ENCODE measurements around the gene ARMCX2.

ARMCX2 gene

DNA sequence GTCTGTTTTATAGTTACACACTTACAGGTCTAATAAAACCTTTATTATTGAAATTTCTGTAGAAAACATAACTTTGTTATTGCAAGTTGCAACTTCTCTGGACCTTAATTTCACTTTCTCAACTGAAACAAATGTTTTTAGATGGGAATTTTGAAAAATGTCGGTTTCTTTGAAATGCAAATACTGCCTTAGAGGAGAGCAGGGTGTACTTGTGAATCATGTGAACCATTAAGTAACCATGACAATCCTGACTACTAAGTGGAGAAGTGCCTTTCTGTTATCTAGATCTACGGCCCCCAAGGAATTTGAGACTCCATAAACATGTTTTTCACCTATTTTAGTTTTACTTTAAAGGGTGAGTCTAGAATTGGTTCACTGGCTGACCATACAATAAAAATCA lies 8.5 kb upstream of the ARMCX2 start:
- TF ChIP-seq FOXP2 (optimal IDR thresholded peaks at IDR 0.05; ENCODE audit: borderline replicate concordance, extremely low read depth, extremely low read length, insufficient read depth): no peak
- TF ChIP-seq, protein P1, sequence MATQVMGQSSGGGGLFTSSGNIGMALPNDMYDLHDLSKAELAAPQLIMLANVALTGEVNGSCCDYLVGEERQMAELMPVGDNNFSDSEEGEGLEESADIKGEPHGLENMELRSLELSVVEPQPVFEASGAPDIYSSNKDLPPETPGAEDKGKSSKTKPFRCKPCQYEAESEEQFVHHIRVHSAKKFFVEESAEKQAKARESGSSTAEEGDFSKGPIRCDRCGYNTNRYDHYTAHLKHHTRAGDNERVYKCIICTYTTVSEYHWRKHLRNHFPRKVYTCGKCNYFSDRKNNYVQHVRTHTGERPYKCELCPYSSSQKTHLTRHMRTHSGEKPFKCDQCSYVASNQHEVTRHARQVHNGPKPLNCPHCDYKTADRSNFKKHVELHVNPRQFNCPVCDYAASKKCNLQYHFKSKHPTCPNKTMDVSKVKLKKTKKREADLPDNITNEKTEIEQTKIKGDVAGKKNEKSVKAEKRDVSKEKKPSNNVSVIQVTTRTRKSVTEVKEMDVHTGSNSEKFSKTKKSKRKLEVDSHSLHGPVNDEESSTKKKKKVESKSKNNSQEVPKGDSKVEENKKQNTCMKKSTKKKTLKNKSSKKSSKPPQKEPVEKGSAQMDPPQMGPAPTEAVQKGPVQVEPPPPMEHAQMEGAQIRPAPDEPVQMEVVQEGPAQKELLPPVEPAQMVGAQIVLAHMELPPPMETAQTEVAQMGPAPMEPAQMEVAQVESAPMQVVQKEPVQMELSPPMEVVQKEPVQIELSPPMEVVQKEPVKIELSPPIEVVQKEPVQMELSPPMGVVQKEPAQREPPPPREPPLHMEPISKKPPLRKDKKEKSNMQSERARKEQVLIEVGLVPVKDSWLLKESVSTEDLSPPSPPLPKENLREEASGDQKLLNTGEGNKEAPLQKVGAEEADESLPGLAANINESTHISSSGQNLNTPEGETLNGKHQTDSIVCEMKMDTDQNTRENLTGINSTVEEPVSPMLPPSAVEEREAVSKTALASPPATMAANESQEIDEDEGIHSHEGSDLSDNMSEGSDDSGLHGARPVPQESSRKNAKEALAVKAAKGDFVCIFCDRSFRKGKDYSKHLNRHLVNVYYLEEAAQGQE (IDR thresholded peaks at IDR 0.05; ENCODE audit: insufficient read depth in 1 of 2, low read depth in 2 of 2, low read length in 2 of 2): no peak
- no peak for TF ChIP-seq SIN3A (IDR thresholded peaks at IDR 0.05; ENCODE audit: borderline replicate concordance, insufficient read depth, low read length)
- no peak for TF ChIP-seq TAF1 (IDR thresholded peaks at IDR 0.05; ENCODE audit: borderline replicate concordance, insufficient read depth, low read length)
- no peak for TF ChIP-seq POLR2AphosphoS5 (IDR thresholded peaks at IDR 0.05; ENCODE audit: low read depth, low read length)

DNA sequence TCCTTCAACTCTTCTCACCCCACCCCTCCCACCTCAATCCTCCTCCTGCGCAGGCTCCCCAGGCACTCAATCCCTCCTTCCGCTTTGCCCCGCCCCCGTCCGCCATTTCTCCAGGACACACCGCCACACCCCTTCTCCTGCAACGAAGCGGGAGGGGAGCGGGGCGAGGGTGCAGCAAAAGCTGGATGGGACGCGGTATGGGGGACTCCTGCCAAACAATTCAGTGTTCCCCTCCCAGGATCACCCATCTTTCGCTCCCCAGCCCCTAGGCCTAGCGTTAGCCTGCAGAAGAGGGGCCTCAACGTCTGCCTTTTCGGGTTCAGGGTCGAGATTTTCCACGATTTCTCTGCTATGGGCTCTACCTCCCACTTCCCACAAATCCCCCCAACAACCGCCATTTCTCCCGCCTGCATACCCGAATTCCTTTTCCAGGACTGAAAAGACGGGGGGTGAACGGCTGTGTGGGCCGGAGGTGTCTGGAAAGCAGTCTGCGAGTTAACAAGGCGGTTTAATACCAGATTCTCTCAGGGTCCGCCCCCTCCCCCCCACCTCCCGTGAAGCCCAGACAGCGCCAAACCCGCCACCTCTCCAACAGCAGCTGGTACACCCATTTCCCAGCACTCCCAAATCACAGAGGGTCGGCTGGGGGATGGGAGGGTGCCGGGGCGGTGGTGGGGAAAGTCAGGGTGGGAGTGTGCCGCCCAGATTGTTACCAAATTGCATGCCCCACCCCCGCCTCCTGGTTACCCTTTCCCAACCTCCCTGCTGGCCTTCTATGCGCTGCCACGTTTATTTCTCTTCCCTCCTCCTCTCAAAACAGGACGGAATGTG lies 774 bp downstream of the ARMCX2 start:
- TF ChIP-seq, protein P1 (IDR thresholded peaks at IDR 0.05; ENCODE audit: insufficient read depth in 1 of 2, low read depth in 2 of 2, low read length in 2 of 2): no peak
- TF ChIP-seq TAF1 (IDR thresholded peaks at IDR 0.05; ENCODE audit: borderline replicate concordance, insufficient read depth, low read length) (no peak), SIN3A (IDR thresholded peaks at IDR 0.05; ENCODE audit: borderline replicate concordance, insufficient read depth, low read length) (no peak), FOXP2 (optimal IDR thresholded peaks at IDR 0.05; ENCODE audit: borderline replicate concordance, extremely low read depth, extremely low read length, insufficient read depth) (no peak), POLR2AphosphoS5 (IDR thresholded peaks at IDR 0.05; ENCODE audit: low read depth, low read length) (no peak)

DNA sequence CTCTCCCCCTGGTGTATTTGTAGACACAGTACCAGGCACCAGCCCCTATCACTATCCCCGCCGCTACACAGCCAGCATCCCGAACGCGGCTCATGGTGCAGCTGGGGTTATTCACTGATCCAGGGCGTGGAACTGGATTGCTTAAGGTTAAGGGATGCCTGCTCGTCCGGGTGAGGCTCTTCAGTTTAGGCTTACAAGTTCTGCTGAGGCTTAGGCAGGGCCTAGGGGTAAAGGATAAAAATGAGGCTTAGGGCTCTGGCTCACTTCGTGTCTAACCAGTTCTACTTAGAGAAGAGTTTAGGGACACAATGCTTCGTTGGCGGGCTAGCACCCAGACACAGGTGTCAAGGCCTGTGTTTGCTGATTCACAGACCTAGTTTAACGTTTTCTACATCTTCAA lies 2.2 kb downstream of the ARMCX2 start:
- TF ChIP-seq SIN3A (IDR thresholded peaks at IDR 0.05; ENCODE audit: borderline replicate concordance, insufficient read depth, low read length): no peak
- no peak for TF ChIP-seq POLR2AphosphoS5 (IDR thresholded peaks at IDR 0.05; ENCODE audit: low read depth, low read length)

DNA sequence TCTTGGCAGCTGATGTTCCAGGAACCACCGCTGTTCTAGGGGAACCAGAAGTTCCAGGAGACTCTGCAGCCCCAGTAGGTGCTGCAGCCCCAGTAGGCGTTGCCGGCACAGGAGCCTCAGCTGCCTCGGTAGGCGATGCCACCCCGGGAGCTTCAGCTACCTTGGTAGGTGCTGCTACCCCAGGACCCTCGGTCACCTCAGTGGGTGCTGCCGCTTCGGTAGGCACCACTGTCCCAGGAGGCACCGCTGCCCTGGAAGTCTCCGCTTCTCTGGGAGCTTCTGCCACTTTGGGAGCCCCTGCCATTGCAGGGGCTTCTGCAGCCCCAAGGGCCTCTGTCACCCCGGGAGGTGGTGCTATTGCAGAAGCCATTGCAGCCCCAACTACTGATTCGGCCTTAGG lies 2.8 kb downstream of the ARMCX2 start:
- TF ChIP-seq TAF1 (IDR thresholded peaks at IDR 0.05; ENCODE audit: borderline replicate concordance, insufficient read depth, low read length) (no peak), POLR2AphosphoS5 (IDR thresholded peaks at IDR 0.05; ENCODE audit: low read depth, low read length) (no peak), FOXP2 (optimal IDR thresholded peaks at IDR 0.05; ENCODE audit: borderline replicate concordance, extremely low read depth, extremely low read length, insufficient read depth) (no peak), SIN3A (IDR thresholded peaks at IDR 0.05; ENCODE audit: borderline replicate concordance, insufficient read depth, low read length) (no peak)
- TF ChIP-seq, protein P1 (IDR thresholded peaks at IDR 0.05; ENCODE audit: insufficient read depth in 1 of 2, low read depth in 2 of 2, low read length in 2 of 2): no peak

DNA sequence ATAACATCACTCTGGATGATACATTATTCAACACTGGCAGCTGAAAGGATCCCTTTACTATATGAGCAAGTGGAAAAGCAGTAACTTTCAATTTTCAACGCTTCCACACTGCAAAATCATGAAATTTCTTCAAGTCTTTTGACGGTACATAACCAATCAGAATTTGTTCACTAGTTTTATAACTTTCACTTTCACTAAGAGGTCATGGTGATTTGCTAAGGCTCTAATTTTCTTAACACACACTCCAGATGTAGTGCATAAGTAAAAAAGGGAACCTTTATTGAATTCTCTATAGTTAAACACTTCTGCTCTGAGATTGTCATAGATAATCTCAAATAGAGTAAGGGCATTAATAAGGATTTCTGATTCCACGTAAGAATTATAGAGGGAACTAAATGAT lies 4.1 kb downstream of the ARMCX2 start:
- no peak for TF ChIP-seq SIN3A (IDR thresholded peaks at IDR 0.05; ENCODE audit: borderline replicate concordance, insufficient read depth, low read length)
- TF ChIP-seq TAF1 (IDR thresholded peaks at IDR 0.05; ENCODE audit: borderline replicate concordance, insufficient read depth, low read length): no peak
- TF ChIP-seq, protein P1 (IDR thresholded peaks at IDR 0.05; ENCODE audit: insufficient read depth in 1 of 2, low read depth in 2 of 2, low read length in 2 of 2): no peak
- TF ChIP-seq FOXP2 (optimal IDR thresholded peaks at IDR 0.05; ENCODE audit: borderline replicate concordance, extremely low read depth, extremely low read length, insufficient read depth): no peak
- no peak for TF ChIP-seq POLR2AphosphoS5 (IDR thresholded peaks at IDR 0.05; ENCODE audit: low read depth, low read length)
